H1 (cell line): ENCODE measurements around the gene EHD4. TPM values are rescaled to one million over a fixed set of nuclear protein-coding genes. Genes with fewer than 3 reads are reported as not detected.

Source experiments
- CTCF ChIA-PET: fragments of 300-600 bp; sonication (Branson Sonifier 250); formaldehyde crosslinking; loops from one replicate; lab custom pipeline; 2021; ENCODE audit not compliant: partially characterized antibody; lab: Charles Lee
- POLR2A ChIA-PET: fragments of 300-600 bp; sonication (Branson Sonifier 250); formaldehyde crosslinking; loops from one replicate; lab custom pipeline; 2021; ENCODE audit warnings: inconsistent platforms; ENCODE audit not compliant: partially characterized antibody; lab: Charles Lee
- DNase-seq, 2 experiments: peaks; one replicate each; pipeline versions ENCODE4 v3.0.0 to v3.0.0-alpha.2; 2010 to 2022; ENCODE audit warnings: low spot score in 2 of 2, low read depth in 1 of 2, mixed read lengths in 1 of 2
- FAIRE-seq: peaks from 2 replicates; lab custom pipeline; 2011; peaks lifted over from hg19 to GRCh38; lab: Jason Lieb, UNC
- H2AFZ ChIP-seq: 2 replicates; pipeline ENCODE4 v1.8.1; 2012; ENCODE audit warnings: low read length, inconsistent platforms
- H2AK5ac ChIP-seq: 2 replicates; pipeline ENCODE4 v1.6.1; 2013; ENCODE audit warnings: low read depth, low read length
- H2BK120ac ChIP-seq: replicated peaks from 2 replicates; pipeline ENCODE3; 2013; ENCODE audit warnings: low read depth, low read length, inconsistent platforms
- H2BK12ac ChIP-seq: 2 replicates; pipeline ENCODE4 v1.6.1; 2013; ENCODE audit warnings: low read depth, low read length
- H2BK15ac ChIP-seq: 2 replicates; pipeline ENCODE4 v1.6.1; 2013; ENCODE audit warnings: low read length
- H2BK20ac ChIP-seq: 2 replicates; pipeline ENCODE4 v1.6.1; 2013; ENCODE audit warnings: low read length
- H2BK5ac ChIP-seq: 2 replicates; pipeline ENCODE4 v1.6.1; 2013; ENCODE audit warnings: low read depth, low read length
- H3K14ac ChIP-seq: 2 replicates; pipeline ENCODE4 v1.6.1; 2013; ENCODE audit warnings: inconsistent platforms; ENCODE audit not compliant: insufficient read length
- H3K18ac ChIP-seq: 2 replicates; pipeline ENCODE4 v1.6.1; 2013; ENCODE audit warnings: low read length; ENCODE audit errors: extremely low read depth
- H3K23ac ChIP-seq: 2 replicates; pipeline ENCODE4 v1.6.1; 2013; ENCODE audit warnings: inconsistent platforms; ENCODE audit not compliant: insufficient read length
- H3K23me2 ChIP-seq: 2 replicates; pipeline ENCODE4 v1.6.1; 2013; ENCODE audit warnings: low read depth, low read length
- H3K27ac ChIP-seq: 2 replicates; pipeline ENCODE4 v1.6.1; 2011; ENCODE audit warnings: low read depth, low read length, inconsistent platforms
- H3K27me3 ChIP-seq, 4 experiments: replicated peaks in 1 of 4; 1 replicate in 1 of 4; 2 replicates in 3 of 4; pipeline versions ENCODE4 v1.6.1 to v1.8.1; 2011 to 2013; ENCODE audit warnings: low read length in 3 of 4, mild to moderate bottlenecking in 3 of 4, inconsistent platforms in 2 of 4, mixed read lengths in 2 of 4, moderate library complexity in 1 of 4; ENCODE audit not compliant: control insufficient read depth in 3 of 4, insufficient read depth in 3 of 4; ENCODE audit errors: extremely low read depth in 1 of 4
- H3K36me3 ChIP-seq, 4 experiments: 2 replicates each; pipeline versions ENCODE4 v1.6.1 to v1.8.1; 2011 to 2013; ENCODE audit warnings: mild to moderate bottlenecking in 4 of 4, low read length in 3 of 4, moderate library complexity in 2 of 4, control low read depth in 1 of 4, inconsistent platforms in 1 of 4; ENCODE audit not compliant: insufficient read depth in 4 of 4, control insufficient read depth in 2 of 4
- H3K4ac ChIP-seq: replicated peaks from 2 replicates; pipeline ENCODE3; 2013; ENCODE audit warnings: low read length, low read depth, mixed read lengths, inconsistent platforms; ENCODE audit not compliant: insufficient read length
- H3K4me1 ChIP-seq, 4 experiments: replicated peaks in 1 of 4; 1 replicate in 1 of 4; 2 replicates in 3 of 4; pipeline versions ENCODE4 v1.6.1 to v1.8.1; 2011 to 2013; ENCODE audit warnings: low read length in 3 of 4, inconsistent platforms in 2 of 4, mixed read lengths in 1 of 4; ENCODE audit not compliant: insufficient read depth in 4 of 4, control insufficient read depth in 3 of 4
- H3K4me2 ChIP-seq, 2 experiments: 2 replicates each; pipeline versions ENCODE4 v1.6.1 to v1.8.1; 2011 to 2013; ENCODE audit warnings: low read depth in 2 of 2, low read length in 2 of 2, control low read depth in 1 of 2, inconsistent platforms in 1 of 2, mild to moderate bottlenecking in 1 of 2; ENCODE audit not compliant: insufficient read depth in 1 of 2
- H3K4me3 ChIP-seq, 4 experiments: fragments of 200-600, 300-600 bp in 1 of 4; sonication (generic), shearing (Covaris generic), sonication (Bioruptor Twin) in 1 of 4; 2 replicates each; pipeline versions ENCODE4 v1.5.1 to v1.8.1; 2011 to 2016; ENCODE audit warnings: low read length in 4 of 4, low read depth in 3 of 4, control low read depth in 2 of 4, inconsistent platforms in 2 of 4, mild to moderate bottlenecking in 2 of 4, mixed read lengths in 1 of 4, moderate library complexity in 1 of 4; ENCODE audit not compliant: insufficient read depth in 2 of 4; ENCODE audit errors: extremely low read depth in 1 of 4
- H3K56ac ChIP-seq: replicated peaks from 2 replicates; pipeline ENCODE3; 2013; ENCODE audit warnings: low read depth, mild to moderate bottlenecking, mixed read lengths, low read length, inconsistent platforms; ENCODE audit not compliant: insufficient read length
- H3K79me1 ChIP-seq: 2 replicates; pipeline ENCODE4 v1.6.1; 2013; ENCODE audit warnings: low read depth, low read length, control low read depth
- H3K79me2 ChIP-seq, 2 experiments: 2 replicates each; pipeline versions ENCODE4 v1.6.1 to v1.8.1; 2012 to 2013; ENCODE audit warnings: low read length in 2 of 2, mild to moderate bottlenecking in 2 of 2, inconsistent platforms in 1 of 2; ENCODE audit not compliant: insufficient read depth in 2 of 2, control insufficient read depth in 1 of 2
- H3K9ac ChIP-seq, 4 experiments: replicated peaks in 1 of 4; 1 replicate in 1 of 4; 2 replicates in 3 of 4; pipeline versions ENCODE4 v1.6.1 to v1.8.1; 2011 to 2013; ENCODE audit warnings: low read depth in 3 of 4, low read length in 3 of 4, control low read depth in 2 of 4, mild to moderate bottlenecking in 2 of 4, moderate library complexity in 2 of 4, inconsistent platforms in 1 of 4; ENCODE audit errors: extremely low read depth in 1 of 4
- H3K9me3 ChIP-seq, 2 experiments: 2 replicates each; pipeline versions ENCODE4 v1.6.1 to v1.8.1; 2012 to 2013; ENCODE audit warnings: mild to moderate bottlenecking in 2 of 2, moderate library complexity in 2 of 2, control low read depth in 1 of 2, inconsistent platforms in 1 of 2, low read depth in 1 of 2, low read length in 1 of 2, mixed read lengths in 1 of 2; ENCODE audit not compliant: insufficient read depth in 2 of 2
- H4K20me1 ChIP-seq, 2 experiments: replicated peaks in 1 of 2; 2 replicates each; pipeline versions ENCODE3 to v1.8.1; 2011 to 2013; ENCODE audit warnings: inconsistent platforms in 2 of 2, low read length in 2 of 2, mild to moderate bottlenecking in 1 of 2; ENCODE audit not compliant: insufficient read depth in 2 of 2, control insufficient read depth in 1 of 2
- H4K5ac ChIP-seq: 2 replicates; pipeline ENCODE4 v1.6.1; 2013; ENCODE audit warnings: low read length, low read depth, mixed read lengths, inconsistent platforms; ENCODE audit not compliant: insufficient read length
- H4K8ac ChIP-seq: 2 replicates; pipeline ENCODE4 v1.8.0; 2013; ENCODE audit warnings: mild to moderate bottlenecking, moderate library complexity, low read length, inconsistent platforms; ENCODE audit not compliant: insufficient read depth; ENCODE audit errors: extremely low read depth
- H4K91ac ChIP-seq: replicated peaks from 2 replicates; pipeline ENCODE3; 2013; ENCODE audit warnings: low read length, mixed read lengths, inconsistent platforms; ENCODE audit not compliant: insufficient read length
- E2F6 ChIP-seq: IDR thresholded peaks from 2 replicates; pipeline ENCODE4 v1.6.1; 2012; ENCODE audit warnings: inconsistent platforms
- RXRA ChIP-seq: IDR thresholded peaks from 2 replicates; pipeline ENCODE4 v1.6.1; 2011; ENCODE audit warnings: low read depth, mild to moderate bottlenecking, low read length, moderate library complexity; ENCODE audit not compliant: insufficient read depth
- WGBS, 2 experiments: shearing (Covaris generic) in 1 of 2; methylation state at CpG; one replicate each; pipeline versions ENCODE4 v1.1.6 to v1.1.7; 2013 to 2015; ENCODE audit warnings: low lambda C conversion rate in 2 of 2, mixed read lengths in 2 of 2, inconsistent platforms in 1 of 2, low coverage in 1 of 2, missing lambda C conversion rate in 1 of 2; ENCODE audit not compliant: insufficient replicate concordance in 2 of 2, insufficient coverage in 1 of 2, insufficient read length in 1 of 2; ENCODE audit errors: extremely low coverage in 1 of 2, missing lambda C conversion rate in 1 of 2; 5-methylcytosine and 5-hydroxymethylcytosine counted together
- polyA plus RNA-seq, 7 experiments: library from polyadenylated mRNA; depleted of rRNA in 3 of 7; stranded (reverse) in 5 of 7; unstranded in 2 of 7; fragments of >200 nt in 5 of 7; fragments of 200-250 nt in 2 of 7; gene quantifications; 1 replicate in 5 of 7; 2 replicates in 1 of 7; 4 replicates in 1 of 7; pipeline versions ENCODE4 v1.2.1 to v1.2.3, GENCODE V29; 2011 to 2013; ENCODE audit warnings: missing spikeins in 2 of 7, mixed read lengths in 2 of 7
- total RNA-seq: library from RNA; stranded (reverse); fragmentation: NEBNext Ultra II Directional; extraction: Animal tissue kit (Norgen Biotek cat#: 25700); gene quantifications from 2 replicates; pipeline ENCODE4 v1.2.1, GENCODE V29; 2021

The EHD4 gene
- total and polyA plus RNA-seq, 2 of the 8 experiments (the other 6 are each of a cell fraction or from before 2014, with no cell fraction given): 17.5 to 24.5 TPM

GRCh38 chr15:41961001-41961518 is 11.3 kb downstream of the EHD4 start:
- CTCF ChIA-PET: interaction anchor here (1.3 kb wide), 2 partner anchors 24 to 129 kb away, joined by 3 to 4 read pairs; no protein-coding TSS in a partner anchor
- H3K79me1 ChIP-seq: peaks cover under 1% of the 10 kb centered on the region
- no peak overlapping the region for H2BK120ac ChIP-seq
- no peak overlapping the region for H3K14ac ChIP-seq
- no peak overlapping the region for H3K4ac ChIP-seq
- H3K27me3 ChIP-seq: no peaks in the 10 kb centered on the region
- no peak overlapping the region for H3K9ac ChIP-seq
- H4K5ac ChIP-seq: no peak overlapping the region
- no peaks in the 10 kb centered on the region for H3K9me3 ChIP-seq
- H2BK5ac ChIP-seq: no peak overlapping the region
- no peak overlapping the region for H3K4me2 ChIP-seq
- POLR2A ChIA-PET: interaction anchor here (0.8 to 1.4 kb wide), 4 partner anchors 9 to 18 kb away, joined by 3 to 5 read pairs (median 4); partner anchors contain the start of gene EHD4
- peaks cover 0 to 58% of the 10 kb centered on the region in 2 experiments; a peak in 2 of 4 replicates for H3K79me2 ChIP-seq
- no peak overlapping the region for H2AK5ac ChIP-seq
- no peaks in the 10 kb centered on the region for H3K23me2 ChIP-seq
- no peak overlapping the region for H2BK12ac ChIP-seq
- H3K4me1 ChIP-seq: peaks cover 0 to 2% (median under 1%) of the 10 kb centered on the region in 4 experiments; a peak in 4 of 7 replicates
- FAIRE-seq (no peak), DNase-seq (no peak)
- H4K20me1 ChIP-seq: peaks cover 3 to 7% of the 10 kb centered on the region in 2 experiments
- H4K91ac ChIP-seq: no peak overlapping the region
- TF ChIP-seq E2F6 (no peak), RXRA (no peak)
- H3K4me3 ChIP-seq: no peak overlapping the region
- no peak overlapping the region for H2BK15ac ChIP-seq
- H3K27ac ChIP-seq: no peak overlapping the region
- no peak overlapping the region for H3K23ac ChIP-seq
- no peak overlapping the region for H4K8ac ChIP-seq
- no peak overlapping the region for H3K56ac ChIP-seq
- H2BK20ac ChIP-seq: no peak overlapping the region
- H3K18ac ChIP-seq: no peak overlapping the region
- 85% methylated on average over 2 of the region's 2 CpGs; no CpG with 5 or more reads in 1 of the 2 experiments for WGBS, 2 experiments
- no peaks in the 10 kb centered on the region; a peak in 1 of 8 replicates for H3K36me3 ChIP-seq
- H2AFZ ChIP-seq: no peak overlapping the region
